ENCODE data around the gene NCBP3. TPM values are rescaled to one million over a fixed set of nuclear protein-coding genes. Genes with fewer than 3 reads are reported as not detected.
"Not testable (repeated sequence)": the region's sequence is repeated elsewhere in the genome, so short reads cannot be mapped to it uniquely, and the experiment has no call there.

The NCBP3 gene
- total and polyA plus RNA-seq, 9 donors: 33.4 to 68.9 (median 56.2) TPM

DNA sequence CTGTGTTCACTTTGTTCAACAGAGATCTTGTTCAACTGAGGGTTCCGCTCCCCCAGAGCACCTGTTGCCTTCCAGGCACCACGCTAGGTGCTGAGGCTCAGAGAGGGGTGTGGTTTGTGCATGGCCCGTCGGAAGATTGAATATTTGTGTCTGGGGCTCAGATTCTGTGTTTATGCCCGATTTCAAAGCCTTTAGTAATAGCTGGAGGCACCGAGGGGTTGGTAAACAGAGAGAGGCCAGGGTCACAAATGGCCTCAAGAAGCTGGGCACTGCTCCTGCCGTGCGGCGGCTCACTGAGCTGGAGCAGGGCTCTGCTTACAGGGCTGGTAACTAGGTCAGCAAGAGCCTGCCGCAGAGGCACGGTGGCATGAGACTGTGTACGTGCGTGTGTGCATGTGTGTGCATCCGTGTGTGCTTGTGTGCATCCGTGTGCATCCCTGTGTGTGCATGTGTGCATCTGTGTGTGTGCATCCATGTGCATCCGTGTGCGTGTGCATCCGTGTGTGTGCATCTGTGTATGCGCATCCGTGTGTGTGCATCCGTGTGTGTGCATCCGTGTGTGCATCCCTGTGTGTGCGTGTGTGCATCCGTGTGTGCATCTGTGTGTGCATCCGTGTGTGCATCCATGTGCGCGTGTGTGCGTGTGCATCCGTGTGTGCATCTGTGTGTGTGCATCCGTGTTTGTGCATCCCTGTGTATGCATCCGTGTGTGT, 50.5 kb downstream of the NCBP3 start:
- H3K27me3 ChIP-seq (ENCODE audit: control insufficient read depth, insufficient read depth, low read length): no peaks in the 10 kb centered on the region
- H3K9me3 ChIP-seq (replicated peaks; ENCODE audit: control insufficient read depth, low read depth, low read length): no peaks in the 10 kb centered on the region
- no peak overlapping the region for H3K27ac ChIP-seq (ENCODE audit: low read length)
- 85% methylated on average over 25 of the region's 31 CpGs for WGBS (ENCODE audit: insufficient coverage)
- DNase-seq: no peak
- H3K36me3 ChIP-seq (ENCODE audit: control insufficient read depth, insufficient read depth, low read length): no peaks in the 10 kb centered on the region
- peaks cover 22% of the 10 kb centered on the region for H3K4me1 ChIP-seq (ENCODE audit: control insufficient read depth, insufficient read depth, low read length)
- H3K4me3 ChIP-seq (ENCODE audit: low read length): no peak overlapping the region

DNA sequence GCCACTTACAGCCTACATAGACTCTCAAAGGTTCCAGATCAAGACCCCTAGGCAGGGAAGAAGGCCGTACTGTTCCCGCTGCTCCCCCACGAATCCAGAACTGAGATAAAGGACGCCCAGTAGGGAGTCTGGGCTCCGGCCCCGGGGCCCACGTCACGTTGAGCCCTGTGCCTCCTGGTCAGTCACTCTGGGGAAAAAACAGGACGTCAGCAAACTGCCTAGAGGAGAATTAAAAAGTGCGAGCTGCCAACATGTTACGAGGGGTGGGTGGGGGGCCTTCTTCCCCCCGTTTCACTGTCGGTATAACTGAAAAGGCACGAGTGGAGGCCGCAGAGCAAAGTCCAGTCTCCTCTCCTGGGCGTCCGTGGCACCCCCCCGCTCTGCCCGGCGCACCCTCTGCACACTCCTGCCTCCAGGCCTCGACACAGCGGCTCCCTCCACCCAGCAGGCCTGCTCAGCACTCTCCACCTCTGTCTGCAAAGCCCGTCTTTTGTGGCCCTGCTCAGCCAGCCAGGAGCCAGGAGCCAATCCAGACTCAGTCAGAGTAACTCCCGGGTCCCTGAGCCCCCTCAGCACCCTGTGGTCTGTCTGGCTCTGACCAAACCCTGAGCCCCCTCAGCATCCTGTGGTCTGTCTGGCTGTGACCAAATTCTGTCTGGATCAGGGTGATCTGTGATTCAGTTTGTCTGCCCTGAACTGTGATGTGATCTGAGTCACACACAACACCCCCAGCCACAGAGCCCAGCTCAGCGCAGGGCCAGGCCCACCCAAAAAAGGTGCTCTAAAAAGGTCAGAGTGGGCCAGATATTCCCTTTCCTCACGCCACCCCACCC, 51.3 kb downstream of the NCBP3 start:
- no peaks in the 10 kb centered on the region for H3K27me3 ChIP-seq (ENCODE audit: control insufficient read depth, insufficient read depth, low read length)
- no peak overlapping the region for H3K4me3 ChIP-seq (ENCODE audit: low read length)
- H3K4me1 ChIP-seq (ENCODE audit: control insufficient read depth, insufficient read depth, low read length): peaks cover 16% of the 10 kb centered on the region
- no peaks in the 10 kb centered on the region for H3K9me3 ChIP-seq (replicated peaks; ENCODE audit: control insufficient read depth, low read depth, low read length)
- WGBS (ENCODE audit: insufficient coverage): 62% methylated on average over 25 of the region's 26 CpGs
- H3K27ac ChIP-seq (ENCODE audit: low read length): no peak overlapping the region
- no peaks in the 10 kb centered on the region for H3K36me3 ChIP-seq (ENCODE audit: control insufficient read depth, insufficient read depth, low read length)
- no peak for DNase-seq

GRCh38 chr17:3794152-3794551, 51.9 kb downstream of the NCBP3 start:
- not testable (repeated sequence) for DNase-seq; H3K9me3 ChIP-seq (replicated peaks; ENCODE audit: control insufficient read depth, low read depth, low read length); H3K36me3 ChIP-seq (ENCODE audit: control insufficient read depth, insufficient read depth, low read length); H3K27ac ChIP-seq (ENCODE audit: low read length); H3K27me3 ChIP-seq (ENCODE audit: control insufficient read depth, insufficient read depth, low read length); H3K4me3 ChIP-seq (ENCODE audit: low read length)
- H3K4me1 ChIP-seq (ENCODE audit: control insufficient read depth, insufficient read depth, low read length): peaks cover 13% of the 10 kb centered on the region
- 96% methylated on average over 4 of the region's 9 CpGs for WGBS (ENCODE audit: insufficient coverage)

GRCh38 chr17:3793258-3793657, 52.8 kb downstream of the NCBP3 start:
- DNase-seq; H3K36me3 ChIP-seq (ENCODE audit: control insufficient read depth, insufficient read depth, low read length); H3K27me3 ChIP-seq (ENCODE audit: control insufficient read depth, insufficient read depth, low read length); H3K4me3 ChIP-seq (ENCODE audit: low read length); H3K9me3 ChIP-seq (replicated peaks; ENCODE audit: control insufficient read depth, low read depth, low read length); H3K4me1 ChIP-seq (ENCODE audit: control insufficient read depth, insufficient read depth, low read length); H3K27ac ChIP-seq (ENCODE audit: low read length): not testable (repeated sequence)
- 86% methylated on average over 3 of the region's 7 CpGs for WGBS (ENCODE audit: insufficient coverage)

GRCh38 chr17:3792481-3792880, 53.6 kb downstream of the NCBP3 start:
- Histone ChIP-seq H3K36me3 (ENCODE audit: control insufficient read depth, insufficient read depth, low read length) (no peaks in the 10 kb centered on the region), H3K27ac (ENCODE audit: low read length) (no peak overlapping the region), H3K4me3 (ENCODE audit: low read length) (no peak overlapping the region), H3K9me3 (replicated peaks; ENCODE audit: control insufficient read depth, low read depth, low read length) (no peaks in the 10 kb centered on the region), H3K27me3 (ENCODE audit: control insufficient read depth, insufficient read depth, low read length) (no peaks in the 10 kb centered on the region), H3K4me1 (ENCODE audit: control insufficient read depth, insufficient read depth, low read length) (no peaks in the 10 kb centered on the region)
- WGBS (ENCODE audit: insufficient coverage): 62% methylated on average over 2 of the region's 6 CpGs
- DNase-seq: no peak

DNA sequence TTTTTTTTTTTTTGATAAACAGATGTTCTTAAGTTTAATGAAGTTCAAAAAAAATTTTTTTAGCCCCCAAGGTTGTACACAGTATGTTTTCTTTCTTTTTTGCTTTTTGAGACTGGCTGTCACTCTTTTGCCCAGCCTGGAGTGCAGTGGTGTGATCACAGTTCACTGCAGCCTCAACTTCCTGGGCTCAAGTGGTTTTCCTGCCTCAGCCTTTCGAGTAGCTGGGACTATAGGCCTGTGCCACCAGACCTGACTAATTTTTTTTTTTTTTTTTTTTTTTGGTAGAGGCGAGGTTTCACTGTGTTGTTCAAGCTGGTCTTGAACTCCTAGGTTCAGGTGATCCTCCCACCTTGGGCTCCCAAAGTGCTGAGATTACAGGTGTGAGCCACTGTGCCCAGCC, 57.8 kb downstream of the NCBP3 start:
- Histone ChIP-seq H3K27ac (ENCODE audit: low read length) (no peak overlapping the region), H3K36me3 (ENCODE audit: control insufficient read depth, insufficient read depth, low read length) (no peaks in the 10 kb centered on the region), H3K27me3 (ENCODE audit: control insufficient read depth, insufficient read depth, low read length) (no peaks in the 10 kb centered on the region), H3K4me1 (ENCODE audit: control insufficient read depth, insufficient read depth, low read length) (no peaks in the 10 kb centered on the region), H3K9me3 (replicated peaks; ENCODE audit: control insufficient read depth, low read depth, low read length) (no peaks in the 10 kb centered on the region), H3K4me3 (ENCODE audit: low read length) (no peak overlapping the region)
- 80% methylated on average over 1 of the region's 2 CpGs for whole genome bisulfite sequencing (ENCODE audit: insufficient coverage)
- no peak for DNase-seq

DNA sequence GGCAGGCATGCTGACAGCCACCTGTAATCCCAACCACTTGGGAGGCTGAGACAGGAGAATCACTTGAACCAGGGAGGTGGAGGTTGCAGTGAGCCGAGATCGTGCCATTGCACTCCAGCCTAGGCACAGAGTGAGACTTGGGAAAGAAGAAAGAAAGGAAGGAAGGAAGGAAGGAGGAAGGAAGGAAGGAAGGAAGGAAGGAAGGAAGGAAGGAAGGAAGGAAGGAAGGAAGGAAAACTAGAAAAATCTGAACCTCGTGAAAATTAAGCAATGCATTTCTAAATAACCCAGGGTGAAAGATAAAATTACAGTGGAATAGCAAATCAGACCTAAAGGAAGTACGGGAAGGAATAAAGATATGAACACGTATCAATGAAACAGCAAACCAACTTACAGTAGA, 60.7 kb downstream of the NCBP3 start:
- H3K27ac ChIP-seq (ENCODE audit: low read length); DNase-seq; H3K9me3 ChIP-seq (replicated peaks; ENCODE audit: control insufficient read depth, low read depth, low read length); H3K4me1 ChIP-seq (ENCODE audit: control insufficient read depth, insufficient read depth, low read length); H3K27me3 ChIP-seq (ENCODE audit: control insufficient read depth, insufficient read depth, low read length); H3K4me3 ChIP-seq (ENCODE audit: low read length); H3K36me3 ChIP-seq (ENCODE audit: control insufficient read depth, insufficient read depth, low read length): not testable (repeated sequence)
- whole genome bisulfite sequencing (ENCODE audit: insufficient coverage): 100% methylated on average over 2 of the region's 5 CpGs

- 58% methylated on average over 2 of the region's 8 CpGs for WGBS (ENCODE audit: insufficient coverage)
- no peak for DNase-seq
These were observed 63.3 kb downstream of the NCBP3 start for GRCh38 chr17:3782751-3783150.

DNA sequence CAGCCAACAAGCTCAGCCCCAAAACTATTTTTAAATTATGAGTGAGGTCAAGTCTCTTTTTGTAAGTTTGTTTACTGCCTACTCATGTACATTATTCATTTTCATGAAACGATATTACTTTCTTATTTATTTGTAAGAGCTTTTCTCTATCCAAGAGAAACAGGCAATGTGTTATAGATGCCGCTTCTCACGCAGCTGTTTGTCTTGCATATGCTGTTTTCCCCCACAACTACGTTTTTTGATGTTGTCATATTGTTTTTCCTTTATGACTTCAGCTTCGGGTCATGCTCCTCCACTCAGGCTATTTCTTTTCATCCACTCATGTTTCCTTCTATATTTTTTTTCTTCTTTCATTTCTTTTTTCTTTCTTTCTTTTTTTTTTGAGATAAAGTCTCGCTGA, 65.1 kb downstream of the NCBP3 start:
- no peak overlapping the region for H3K4me3 ChIP-seq (ENCODE audit: low read length)
- H3K4me1 ChIP-seq (ENCODE audit: control insufficient read depth, insufficient read depth, low read length): no peaks in the 10 kb centered on the region
- H3K36me3 ChIP-seq (ENCODE audit: control insufficient read depth, insufficient read depth, low read length): no peaks in the 10 kb centered on the region
- DNase-seq: no peak
- H3K9me3 ChIP-seq (replicated peaks; ENCODE audit: control insufficient read depth, low read depth, low read length): no peaks in the 10 kb centered on the region
- no peak overlapping the region for H3K27ac ChIP-seq (ENCODE audit: low read length)
- WGBS (ENCODE audit: insufficient coverage): 56% methylated on average over 3 of the region's 6 CpGs
- no peaks in the 10 kb centered on the region for H3K27me3 ChIP-seq (ENCODE audit: control insufficient read depth, insufficient read depth, low read length)

More at GRCh38 chr17:3782751-3783150, 63.3 kb downstream of the NCBP3 start:
- Histone ChIP-seq H3K27ac (ENCODE audit: low read length) (no peak overlapping the region), H3K4me3 (ENCODE audit: low read length) (no peak overlapping the region), H3K36me3 (ENCODE audit: control insufficient read depth, insufficient read depth, low read length) (no peaks in the 10 kb centered on the region), H3K27me3 (ENCODE audit: control insufficient read depth, insufficient read depth, low read length) (no peaks in the 10 kb centered on the region), H3K9me3 (replicated peaks; ENCODE audit: control insufficient read depth, low read depth, low read length) (no peaks in the 10 kb centered on the region), H3K4me1 (ENCODE audit: control insufficient read depth, insufficient read depth, low read length) (no peaks in the 10 kb centered on the region)

DNA sequence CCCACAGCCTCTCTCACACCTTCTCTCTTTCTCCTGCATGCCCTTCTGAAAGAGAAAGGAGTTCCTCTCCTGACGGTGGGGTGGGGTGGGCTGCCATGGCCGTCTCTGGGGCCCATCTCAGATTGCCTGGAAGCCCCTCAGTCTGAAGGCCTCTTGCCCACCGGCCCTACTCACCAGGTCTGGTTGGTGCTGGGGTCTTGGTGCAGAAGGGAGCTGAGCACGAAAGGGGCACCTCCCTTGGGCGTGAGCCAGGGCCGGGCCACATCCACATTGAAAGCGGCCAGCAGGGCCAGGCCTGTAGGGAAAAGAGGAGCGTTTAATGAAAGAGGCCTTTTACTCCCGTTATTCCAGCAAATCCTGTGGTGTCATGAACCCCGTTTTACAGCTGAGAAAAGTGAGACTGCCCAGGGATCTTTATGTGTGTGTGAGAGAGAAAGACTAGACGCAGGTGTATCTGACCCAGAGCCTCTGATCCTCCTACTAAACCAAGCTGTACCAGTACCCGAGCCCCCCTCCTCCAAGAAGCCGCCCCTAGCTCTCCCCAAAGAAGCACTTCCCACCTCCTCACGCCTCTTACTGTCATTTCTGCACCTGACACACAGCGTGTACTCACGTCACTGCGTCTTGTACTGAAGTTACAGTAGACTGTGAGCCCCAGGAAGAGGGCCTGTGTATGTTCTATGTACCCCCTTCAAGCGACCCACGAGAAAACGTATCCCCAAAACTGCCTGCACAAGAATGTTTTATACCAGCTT, 68.5 kb downstream of the NCBP3 start:
- Histone ChIP-seq H3K4me3 (ENCODE audit: low read length) (no peak overlapping the region), H3K27me3 (ENCODE audit: control insufficient read depth, insufficient read depth, low read length) (no peaks in the 10 kb centered on the region), H3K27ac (ENCODE audit: low read length) (no peak overlapping the region), H3K9me3 (replicated peaks; ENCODE audit: control insufficient read depth, low read depth, low read length) (no peaks in the 10 kb centered on the region), H3K36me3 (ENCODE audit: control insufficient read depth, insufficient read depth, low read length) (no peaks in the 10 kb centered on the region), H3K4me1 (ENCODE audit: control insufficient read depth, insufficient read depth, low read length) (no peaks in the 10 kb centered on the region)
- WGBS (ENCODE audit: insufficient coverage): 78% methylated on average over 7 of the region's 20 CpGs
- no peak for DNase-seq

Data from muscle of leg (tissue), 11 donors.